HG03575 (cell line): ENCODE measurements around the gene GRIA4.
"Not testable (repeated sequence)": the region's sequence is repeated elsewhere in the genome, so short reads cannot be mapped to it uniquely, and the experiment has no call there.

ENCODE experiments used
- ATAC-seq: cut with Tn5 transposase; IDR thresholded peaks from one replicate; pipeline ENCODE4 v1.9.1; 2021; ENCODE audit not compliant: unreplicated experiment, insufficient number of reproducible peaks, low FRiP score; ENCODE audit errors: extremely low read depth

The GRIA4 gene

GRCh38 chr11:105773452-105773851, 163.6 kb downstream of the GRIA4 start:
- not testable (repeated sequence) for ATAC-seq

GRCh38 chr11:105774899-105775298, 165.0 kb downstream of the GRIA4 start:
- ATAC-seq = no peak

- no peak for ATAC-seq
Measured at GRCh38 chr11:105780781-105781525, 171.1 kb downstream of the GRIA4 start.

GRCh38 chr11:105781807-105782206, 171.9 kb downstream of the GRIA4 start:
- ATAC-seq = no peak

- no peak for ATAC-seq
Measured at GRCh38 chr11:105783216-105783615, 173.3 kb downstream of the GRIA4 start.

GRCh38 chr11:105785850-105786249, 176.0 kb downstream of the GRIA4 start:
- ATAC-seq = not testable (repeated sequence)

- no peak for ATAC-seq
Measured at GRCh38 chr11:105786741-105787140, 176.9 kb downstream of the GRIA4 start.

- no peak for ATAC-seq
Measured at GRCh38 chr11:105789579-105790420, 179.9 kb downstream of the GRIA4 start.

GRCh38 chr11:105790840-105791239, 181.0 kb downstream of the GRIA4 start:
- no peak for ATAC-seq

- ATAC-seq = no peak
Measured at GRCh38 chr11:105793092-105793491, 183.2 kb downstream of the GRIA4 start.

GRCh38 chr11:105799263-105799662, 189.4 kb downstream of the GRIA4 start:
- ATAC-seq = no peak

- ATAC-seq = no peak
Measured at GRCh38 chr11:105799728-105800462, 190.0 kb downstream of the GRIA4 start.

- ATAC-seq = no peak
Measured at GRCh38 chr11:105802390-105802789, 192.5 kb downstream of the GRIA4 start.

- no peak for ATAC-seq
Measured at GRCh38 chr11:105811242-105811641, 201.4 kb downstream of the GRIA4 start.

- no peak for ATAC-seq
Measured at GRCh38 chr11:105821372-105821771, 211.5 kb downstream of the GRIA4 start.

- ATAC-seq = no peak
Measured at GRCh38 chr11:105821781-105822180, 211.9 kb downstream of the GRIA4 start.

- no peak for ATAC-seq
Measured at GRCh38 chr11:105823495-105824033, 213.7 kb downstream of the GRIA4 start.

- ATAC-seq = no peak
Measured at GRCh38 chr11:105824457-105825013, 214.7 kb downstream of the GRIA4 start.

GRCh38 chr11:105825141-105825540, 215.3 kb downstream of the GRIA4 start:
- no peak for ATAC-seq
